Ovary (tissue), 9 donors: Measurements from ENCODE around the gene PQBP1. TPM values are rescaled to one million over a fixed set of nuclear protein-coding genes. Genes with fewer than 3 reads are reported as not detected.

Experiments
- DNase-seq, 5 donors: peaks; one replicate each; pipeline ENCODE4 v3.0.0-alpha.2; 2019 to 2020
- H3K27ac ChIP-seq, 2 donors: fragments of 200-600 bp; one replicate each; pipeline versions ENCODE4 v1.5.1 to v1.8.0; 2019 to 2022
- H3K27me3 ChIP-seq: fragments of 200-600 bp; one replicate; pipeline ENCODE4 v1.8.0; 2022
- H3K36me3 ChIP-seq: fragments of 200-600 bp; sonication (generic); one replicate; pipeline ENCODE4 v1.5.1; 2019
- H3K4me1 ChIP-seq: one replicate; pipeline ENCODE4 v1.8.1; 2013; ENCODE audit warnings: mild to moderate bottlenecking, moderate library complexity; ENCODE audit not compliant: insufficient read depth
- H3K4me3 ChIP-seq: fragments of 200-600 bp; sonication (generic); one replicate; pipeline ENCODE4 v1.5.1; 2017
- H3K9me3 ChIP-seq, 2 donors: fragments of 200-600 bp in 1 of 2; sonication (generic) in 1 of 2; one replicate each; pipeline versions ENCODE4 v1.5.1 to v1.8.1; 2013 to 2019; ENCODE audit warnings: mild to moderate bottlenecking in 1 of 2, moderate library complexity in 1 of 2
- EP300 ChIP-seq: sonication (generic); formaldehyde crosslinking; IDR thresholded peaks from one replicate; pipeline ENCODE4 v1.6.1; 2017; ENCODE audit warnings: antibody characterized with exemption
- POLR2A ChIP-seq: fragments of 450-650 bp; IDR thresholded peaks from one replicate; pipeline ENCODE4 v1.6.1; 2017; ENCODE audit warnings: antibody characterized with exemption, mild to moderate bottlenecking, moderate library complexity
- WGBS, 3 donors: extraction: QIAGEN DNeasy Blood & Tissue Kit in 1 of 3; methylation state at CpG; one replicate each; pipeline versions ENCODE4 v1.1.5 to v1.1.7; 2013 to 2017; 5-methylcytosine and 5-hydroxymethylcytosine counted together
- intact Hi-C, 4 donors: fragments of 100-400 bp; cut with DNase I; formaldehyde crosslinking; loops; one replicate each; pipeline versions ENCODE4 v1.11.0 to v1.15.1; 2022 to 2023
- polyA plus RNA-seq, 2 donors: library from polyadenylated mRNA; stranded (reverse); fragments of 200-250 nt in 1 of 2; fragments of 350-450 nt in 1 of 2; fragmentation: Illumina TruSeq in 1 of 2; extraction: RNeasy Lipid Tissue Mini Kit (QIAGEN cat#74804) in 1 of 2; gene quantifications; one replicate each; pipeline ENCODE4 v1.2.3, GENCODE V29; 2013 to 2014
- total RNA-seq, 7 donors: library from RNA; depleted of rRNA in 2 of 7; stranded (reverse); fragments of >200 nt in 2 of 7; fragmentation: NEBNext Ultra II Directional in 3 of 7; extraction: Animal tissue kit (Norgen Biotek cat#: 25700) in 3 of 7; gene quantifications; one replicate each; pipeline versions ENCODE4 v1.1.0 to v1.2.4, GENCODE V29; 2016 to 2023
- TF ChIP-seq, protein P1 (sequence below), 3 donors: fragments of 450-650 bp in 2 of 3; fragments of 200-600 bp in 1 of 3; IDR thresholded peaks; one replicate each; pipeline versions ENCODE4 v1.5.1 to v1.8.0; 2016 to 2022; ENCODE audit warnings: antibody characterized with exemption in 3 of 3, mild to moderate bottlenecking in 1 of 3
- donor health status: DM: no; HTN: no; CAD: no; lungs with moderate emphysema.
- donor health status: DM: no; HTN: no; CAD: no.
- donor health status: Bipolar disorder and iron deficiency.
- donor health status: DM: yes; HTN: yes; CAD: no.
- donor health status: DM: no; HTN: no; CAD: no.
- donor health status: DM: yes; HTN: yes; CAD: no.

PQBP1 gene
- total and polyA plus RNA-seq, 9 donors: 71.2 to 149 (median 105) TPM

GRCh38 chrX:48945517-48946348 is 48.0 kb downstream of the PQBP1 start:
- H3K4me1 ChIP-seq: peaks cover 2% of the 10 kb centered on the region
- TF ChIP-seq, protein P1, sequence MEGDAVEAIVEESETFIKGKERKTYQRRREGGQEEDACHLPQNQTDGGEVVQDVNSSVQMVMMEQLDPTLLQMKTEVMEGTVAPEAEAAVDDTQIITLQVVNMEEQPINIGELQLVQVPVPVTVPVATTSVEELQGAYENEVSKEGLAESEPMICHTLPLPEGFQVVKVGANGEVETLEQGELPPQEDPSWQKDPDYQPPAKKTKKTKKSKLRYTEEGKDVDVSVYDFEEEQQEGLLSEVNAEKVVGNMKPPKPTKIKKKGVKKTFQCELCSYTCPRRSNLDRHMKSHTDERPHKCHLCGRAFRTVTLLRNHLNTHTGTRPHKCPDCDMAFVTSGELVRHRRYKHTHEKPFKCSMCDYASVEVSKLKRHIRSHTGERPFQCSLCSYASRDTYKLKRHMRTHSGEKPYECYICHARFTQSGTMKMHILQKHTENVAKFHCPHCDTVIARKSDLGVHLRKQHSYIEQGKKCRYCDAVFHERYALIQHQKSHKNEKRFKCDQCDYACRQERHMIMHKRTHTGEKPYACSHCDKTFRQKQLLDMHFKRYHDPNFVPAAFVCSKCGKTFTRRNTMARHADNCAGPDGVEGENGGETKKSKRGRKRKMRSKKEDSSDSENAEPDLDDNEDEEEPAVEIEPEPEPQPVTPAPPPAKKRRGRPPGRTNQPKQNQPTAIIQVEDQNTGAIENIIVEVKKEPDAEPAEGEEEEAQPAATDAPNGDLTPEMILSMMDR (IDR thresholded peaks at IDR 0.05): peak; percentile 22 to 30 (median 24)
- TF ChIP-seq EP300: no peak
- no peak for TF ChIP-seq POLR2A
- no peak overlapping the region for H3K4me3 ChIP-seq
- 40 to 49% (median 43%) methylated on average over 8 of the region's 8 CpGs for WGBS, 3 donors
- H3K27ac ChIP-seq: no peak overlapping the region
- H3K36me3 ChIP-seq: no peaks in the 10 kb centered on the region
- no peaks in the 10 kb centered on the region for H3K27me3 ChIP-seq
- intact Hi-C loops: no loop called here
- no peaks in the 10 kb centered on the region for H3K9me3 ChIP-seq
- DNase-seq: peak; percentile 35 to 62 (median 50)

- H3K27me3 ChIP-seq: no peaks in the 10 kb centered on the region
- no peak overlapping the region for H3K4me3 ChIP-seq
- DNase-seq: no peak
- 89 to 100% (median 91%) methylated on average over 1 of the region's 1 CpG for WGBS, 3 donors
- no peak overlapping the region for H3K27ac ChIP-seq
- intact Hi-C loops: no loop called here
- no peaks in the 10 kb centered on the region for H3K9me3 ChIP-seq
- H3K4me1 ChIP-seq: no peaks in the 10 kb centered on the region
- TF ChIP-seq, protein P1 (IDR thresholded peaks at IDR 0.05): no peak
- no peak for TF ChIP-seq EP300
- TF ChIP-seq POLR2A: no peak
- H3K36me3 ChIP-seq: no peaks in the 10 kb centered on the region
These were observed 50.9 kb downstream of the PQBP1 start for GRCh38 chrX:48948589-48948988.

Other genes starting within 250 kb of the PQBP1 start
- 1 to 10 TPM in 6 of 7 donors, under 1 TPM in 1; 0.95 to 7.7 (median 3.1) TPM for gene WAS, start 214.1 kb upstream of the PQBP1 start, total RNA-seq
- 1 to 10 TPM; 1.3 to 3.2 TPM for gene WAS, start 214.1 kb upstream of the PQBP1 start, polyA plus RNA-seq
- gene SUV39H1, start 201.2 kb upstream of the PQBP1 start, total RNA-seq: 1 to 10 TPM; 3.2 to 7.7 (median 5.2) TPM
- 1 to 10 TPM; 3.5 to 5.6 TPM for gene SUV39H1, start 201.2 kb upstream of the PQBP1 start, polyA plus RNA-seq
- gene GLOD5, start 136.2 kb upstream of the PQBP1 start, total RNA-seq: not detected
- gene GLOD5, start 136.2 kb upstream of the PQBP1 start, polyA plus RNA-seq: not detected
- under 1 TPM in 1 of 7 donors, not detected in 6; 0.46 TPM for gene GATA1, start 111.3 kb upstream of the PQBP1 start, total RNA-seq
- under 1 TPM in 1 of 2 donors, not detected in 1; 0.08 TPM for gene GATA1, start 111.3 kb upstream of the PQBP1 start, polyA plus RNA-seq
- gene HDAC6, start 95.9 kb upstream of the PQBP1 start, total RNA-seq: 100 to 1,000 TPM in 2 of 7 donors, 10 to 100 TPM in 5; 49.1 to 115 (median 86.1) TPM
- 10 to 100 TPM; 56.7 to 95.3 TPM for gene HDAC6, start 95.9 kb upstream of the PQBP1 start, polyA plus RNA-seq
- not detected for gene ERAS, start 71.4 kb upstream of the PQBP1 start, total RNA-seq
- not detected for gene ERAS, start 71.4 kb upstream of the PQBP1 start, polyA plus RNA-seq
- gene PCSK1N, start 62.3 kb upstream of the PQBP1 start, total RNA-seq: 10 to 100 TPM in 1 of 7 donors, 1 to 10 TPM in 2, under 1 TPM in 4; 0.43 to 10.6 (median 0.84) TPM
- gene PCSK1N, start 62.3 kb upstream of the PQBP1 start, polyA plus RNA-seq: under 1 TPM in 1 of 2 donors, not detected in 1; 0.41 TPM
- gene TIMM17B, start 162 bp upstream of the PQBP1 start, total RNA-seq: 10 to 100 TPM; 28.1 to 43.9 (median 32.8) TPM
- gene TIMM17B, start 162 bp upstream of the PQBP1 start, polyA plus RNA-seq: 10 to 100 TPM in 1 of 2 donors, 1 to 10 TPM in 1; 7.2 to 37.2 TPM
- gene SLC35A2, start 13.7 kb downstream of the PQBP1 start, total RNA-seq: 10 to 100 TPM in 4 of 7 donors, 1 to 10 TPM in 3; 8.2 to 18.8 (median 12.5) TPM
- gene SLC35A2, start 13.7 kb downstream of the PQBP1 start, polyA plus RNA-seq: 10 to 100 TPM; 10.3 to 14.3 TPM
- gene PIM2, start 21.1 kb downstream of the PQBP1 start, total RNA-seq: 10 to 100 TPM in 1 of 7 donors, 1 to 10 TPM in 6; 6.3 to 13.0 (median 8.8) TPM
- gene PIM2, start 21.1 kb downstream of the PQBP1 start, polyA plus RNA-seq: 10 to 100 TPM in 1 of 2 donors, 1 to 10 TPM in 1; 8.9 to 22.9 TPM
- gene OTUD5, start 59.7 kb downstream of the PQBP1 start, total RNA-seq: 10 to 100 TPM; 25.8 to 57.8 (median 53.8) TPM
- gene OTUD5, start 59.7 kb downstream of the PQBP1 start, polyA plus RNA-seq: 10 to 100 TPM; 41.9 to 72.7 TPM
- 1 to 10 TPM in 5 of 7 donors, under 1 TPM in 2; 0.76 to 4.6 (median 2.0) TPM for gene KCND1, start 73.9 kb downstream of the PQBP1 start, total RNA-seq
- gene KCND1, start 73.9 kb downstream of the PQBP1 start, polyA plus RNA-seq: 1 to 10 TPM; 1.9 to 4.2 TPM
- gene GRIPAP1, start 104.3 kb downstream of the PQBP1 start, total RNA-seq: 10 to 100 TPM; 21.9 to 45.0 (median 31.2) TPM
- gene GRIPAP1, start 104.3 kb downstream of the PQBP1 start, polyA plus RNA-seq: 10 to 100 TPM; 20.0 to 40.5 TPM
- gene TFE3, start 145.4 kb downstream of the PQBP1 start, total RNA-seq: 10 to 100 TPM; 44.8 to 69.4 (median 57.3) TPM
- 10 to 100 TPM; 42.1 to 49.2 TPM for gene TFE3, start 145.4 kb downstream of the PQBP1 start, polyA plus RNA-seq
- 10 to 100 TPM in 3 of 7 donors, 1 to 10 TPM in 4; 3.3 to 11.2 (median 9.9) TPM for gene CCDC120, start 161.1 kb downstream of the PQBP1 start, total RNA-seq
- 1 to 10 TPM; 3.8 to 4.6 TPM for gene CCDC120, start 161.1 kb downstream of the PQBP1 start, polyA plus RNA-seq
- 10 to 100 TPM; 14.4 to 54.0 (median 29.3) TPM for gene PRAF2, start 176.1 kb downstream of the PQBP1 start, total RNA-seq
- 10 to 100 TPM; 29.1 to 51.2 TPM for gene PRAF2, start 176.1 kb downstream of the PQBP1 start, polyA plus RNA-seq
- gene WDR45, start 182.0 kb downstream of the PQBP1 start, total RNA-seq: 10 to 100 TPM; 55.3 to 89.7 (median 76.5) TPM
- 10 to 100 TPM; 56.1 to 80.4 TPM for gene WDR45, start 182.0 kb downstream of the PQBP1 start, polyA plus RNA-seq
- gene GPKOW, start 225.8 kb downstream of the PQBP1 start, total RNA-seq: 10 to 100 TPM; 17.2 to 25.5 (median 20.9) TPM
- 10 to 100 TPM; 13.7 to 18.3 TPM for gene GPKOW, start 225.8 kb downstream of the PQBP1 start, polyA plus RNA-seq